Fibroblast of skin of back (primary cell): ENCODE data around the gene OTUD3.
A peak's percentile ranks its signal among the peaks of the same experiment; 100 is the strongest.
"Not testable (repeated sequence)": the region's sequence is repeated elsewhere in the genome, so short reads cannot be mapped to it uniquely, and the experiment has no call there.

Source experiments
- DNase-seq: peaks from one replicate; pipeline ENCODE4 v3.0.0-alpha.2; 2013

The OTUD3 gene

GRCh38 chr1:19920132-19920710 is 38.0 kb downstream of the OTUD3 start:
- DNase-seq = no peak

- no peak for DNase-seq
These were observed 39.1 kb downstream of the OTUD3 start for GRCh38 chr1:19921310-19921709.

GRCh38 chr1:19922015-19922688 is 40.0 kb downstream of the OTUD3 start:
- DNase-seq = no peak

GRCh38 chr1:19923137-19923952 is 41.1 kb downstream of the OTUD3 start, which contains the start of gene PLA2G2E:
TSS of gene PLA2G2E (minus strand) at chr1:19923617. CDS start at chr1:19923559, 58 bp downstream.
- no peak for DNase-seq

- DNase-seq = no peak
These were observed 41.8 kb downstream of the OTUD3 start for GRCh38 chr1:19923953-19924346.

- no peak for DNase-seq
These were observed 43.3 kb downstream of the OTUD3 start for GRCh38 chr1:19925342-19926070.

GRCh38 chr1:19926296-19927129 is 44.3 kb downstream of the OTUD3 start:
- DNase-seq = no peak

- DNase-seq = not testable (repeated sequence)
These were observed 44.9 kb downstream of the OTUD3 start for GRCh38 chr1:19927130-19927421.

- DNase-seq = no peak
These were observed 50.7 kb downstream of the OTUD3 start for GRCh38 chr1:19932866-19933265.

GRCh38 chr1:19934336-19934735 is 52.1 kb downstream of the OTUD3 start:
- DNase-seq = no peak

- no peak for DNase-seq
These were observed 54.0 kb downstream of the OTUD3 start for GRCh38 chr1:19936061-19936750.

GRCh38 chr1:19938472-19938871 is 56.3 kb downstream of the OTUD3 start:
- no peak for DNase-seq

GRCh38 chr1:19940486-19941205 is 58.5 kb downstream of the OTUD3 start:
- no peak for DNase-seq

- DNase-seq = no peak
These were observed 59.0 kb downstream of the OTUD3 start for GRCh38 chr1:19941206-19941568.

- DNase-seq = no peak
These were observed 59.9 kb downstream of the OTUD3 start for GRCh38 chr1:19942088-19942487.

GRCh38 chr1:19942657-19943056 is 60.5 kb downstream of the OTUD3 start:
- DNase-seq = no peak

- DNase-seq = no peak
These were observed 63.7 kb downstream of the OTUD3 start for GRCh38 chr1:19945914-19946313.

- no peak for DNase-seq
These were observed 64.1 kb downstream of the OTUD3 start for GRCh38 chr1:19946331-19946751.

GRCh38 chr1:19946971-19947370 is 64.8 kb downstream of the OTUD3 start:
- no peak for DNase-seq

- peak; percentile 72 for DNase-seq
These were observed 66.8 kb downstream of the OTUD3 start for GRCh38 chr1:19949016-19949415.

GRCh38 chr1:19954059-19954458 is 71.9 kb downstream of the OTUD3 start:
- no peak for DNase-seq
